H9 (cell line): ENCODE data around the gene PNPLA1. TPM values are rescaled to one million over a fixed set of nuclear protein-coding genes. Genes with fewer than 3 reads are reported as not detected.

Source experiments
- DNase-seq: peaks from one replicate; pipeline ENCODE4 v3.0.0-alpha.2; 2017
- H2AFZ ChIP-seq: one replicate; pipeline ENCODE4 v1.6.1; 2013; ENCODE audit warnings: mild to moderate bottlenecking, low read length, control low read depth, moderate library complexity
- H2AK5ac ChIP-seq: 2 replicates; pipeline ENCODE4 v1.6.1; 2013; ENCODE audit warnings: low read length, control low read depth, mixed read lengths; ENCODE audit not compliant: insufficient read length
- H2BK120ac ChIP-seq: one replicate; pipeline ENCODE4 v1.6.1; 2013; ENCODE audit warnings: low read depth, mild to moderate bottlenecking, low read length, control low read depth, inconsistent platforms; ENCODE audit not compliant: poor library complexity, severe bottlenecking
- H2BK12ac ChIP-seq: 2 replicates; pipeline ENCODE4 v1.6.1; 2013; ENCODE audit warnings: low read length, control low read depth, mixed read lengths, low read depth; ENCODE audit not compliant: insufficient read length
- H2BK15ac ChIP-seq: 2 replicates; pipeline ENCODE4 v1.6.1; 2013; ENCODE audit warnings: low read depth, low read length, control low read depth
- H2BK20ac ChIP-seq: one replicate; pipeline ENCODE4 v1.6.1; 2013; ENCODE audit warnings: low read depth, mild to moderate bottlenecking, low read length, control low read depth, inconsistent platforms; ENCODE audit not compliant: poor library complexity, severe bottlenecking
- H2BK5ac ChIP-seq: 2 replicates; pipeline ENCODE4 v1.6.1; 2013; ENCODE audit warnings: low read length, control low read depth, mixed read lengths; ENCODE audit not compliant: insufficient read length
- H3K14ac ChIP-seq: 2 replicates; pipeline ENCODE4 v1.6.1; 2013; ENCODE audit warnings: low read length, control low read depth; ENCODE audit not compliant: insufficient read depth
- H3K18ac ChIP-seq: 2 replicates; pipeline ENCODE4 v1.6.1; 2013; ENCODE audit warnings: low read depth, mild to moderate bottlenecking, mixed read lengths, low read length, control low read depth; ENCODE audit not compliant: insufficient read length
- H3K23ac ChIP-seq: 2 replicates; pipeline ENCODE4 v1.6.1; 2013; ENCODE audit warnings: low read length, control low read depth, mixed read lengths, low read depth; ENCODE audit not compliant: insufficient read length
- H3K23me2 ChIP-seq: 2 replicates; pipeline ENCODE4 v1.6.1; 2013; ENCODE audit warnings: low read depth, mild to moderate bottlenecking, mixed read lengths, low read length, control low read depth; ENCODE audit not compliant: insufficient read length, poor library complexity, severe bottlenecking
- H3K27ac ChIP-seq: 2 replicates; pipeline ENCODE4 v1.5.1; 2013; ENCODE audit warnings: low read length, control low read depth, mixed read lengths, low read depth; ENCODE audit not compliant: insufficient read length
- H3K27me3 ChIP-seq: 2 replicates; pipeline ENCODE4 v1.6.1; 2013; ENCODE audit warnings: low read length, control low read depth, inconsistent platforms; ENCODE audit not compliant: insufficient read depth
- H3K4ac ChIP-seq: 2 replicates; pipeline ENCODE4 v1.6.1; 2013; ENCODE audit warnings: low read depth, mild to moderate bottlenecking, control low read depth, inconsistent platforms, low read length, moderate library complexity
- H3K4me1 ChIP-seq: 2 replicates; pipeline ENCODE4 v1.6.1; 2013; ENCODE audit warnings: low read length, control low read depth, inconsistent platforms; ENCODE audit not compliant: insufficient read depth
- H3K4me2 ChIP-seq: 2 replicates; pipeline ENCODE4 v1.6.1; 2013; ENCODE audit warnings: low read length, control low read depth, mixed read lengths; ENCODE audit not compliant: insufficient read length, insufficient read depth
- H3K56ac ChIP-seq: 2 replicates; pipeline ENCODE4 v1.6.1; 2013; ENCODE audit warnings: low read depth, mild to moderate bottlenecking, mixed read lengths, low read length, control low read depth; ENCODE audit not compliant: insufficient read length
- H3K79me1 ChIP-seq: 2 replicates; pipeline ENCODE4 v1.6.1; 2013; ENCODE audit warnings: low read depth, mild to moderate bottlenecking, moderate library complexity, low read length, control low read depth, inconsistent platforms; ENCODE audit not compliant: insufficient read depth, poor library complexity, severe bottlenecking
- H3K79me2 ChIP-seq: 2 replicates; pipeline ENCODE4 v1.6.1; 2013; ENCODE audit warnings: low read length, control low read depth, inconsistent platforms; ENCODE audit not compliant: insufficient read depth
- H3K9ac ChIP-seq: 2 replicates; pipeline ENCODE4 v1.6.1; 2013; ENCODE audit warnings: low read length, control low read depth, mixed read lengths; ENCODE audit not compliant: insufficient read length; ENCODE audit errors: extremely low read depth
- H3K9me3 ChIP-seq: one replicate; pipeline ENCODE4 v1.6.1; 2013; ENCODE audit warnings: low read depth, low read length, inconsistent platforms; ENCODE audit not compliant: control insufficient read depth
- H3T11ph ChIP-seq: one replicate; pipeline ENCODE4 v1.6.1; 2013; ENCODE audit warnings: mild to moderate bottlenecking, low read length, control low read depth, inconsistent platforms
- H4K20me1 ChIP-seq: one replicate; pipeline ENCODE4 v1.6.1; 2013; ENCODE audit not compliant: control insufficient read depth, insufficient read length, insufficient read depth
- H4K5ac ChIP-seq: 2 replicates; pipeline ENCODE4 v1.6.1; 2013; ENCODE audit warnings: low read depth, mild to moderate bottlenecking, mixed read lengths, low read length, control low read depth; ENCODE audit not compliant: insufficient read length
- H4K8ac ChIP-seq: replicated peaks from 2 replicates; pipeline ENCODE4 v1.6.1; 2013; ENCODE audit warnings: low read length, control low read depth, mixed read lengths, low read depth; ENCODE audit not compliant: insufficient read length
- H4K91ac ChIP-seq: 2 replicates; pipeline ENCODE4 v1.6.1; 2013; ENCODE audit warnings: low read depth, mild to moderate bottlenecking, moderate library complexity, mixed read lengths, low read length, control low read depth; ENCODE audit not compliant: insufficient read length
- H3K27ac Mint-ChIP-seq, 3 experiments: 2 replicates in 2 of 3; 3 replicates in 1 of 3; pipeline ENCODE4 v1.8.0; 2020 to 2021; ENCODE audit warnings: mixed read lengths in 3 of 3, mild to moderate bottlenecking in 1 of 3, moderate library complexity in 1 of 3
- H3K27me3 Mint-ChIP-seq: 2 replicates; pipeline ENCODE4 v1.8.0; 2021; ENCODE audit warnings: low read depth, mild to moderate bottlenecking, moderate library complexity, mixed read lengths
- H3K36me3 Mint-ChIP-seq, 3 experiments: 2 replicates in 2 of 3; 3 replicates in 1 of 3; pipeline ENCODE4 v1.8.0; 2020 to 2021; ENCODE audit warnings: low read depth in 3 of 3, mixed read lengths in 3 of 3; ENCODE audit not compliant: insufficient read depth in 1 of 3
- H3K4me1 Mint-ChIP-seq, 2 experiments: 2 replicates each; pipeline ENCODE4 v1.8.0; 2020; ENCODE audit warnings: mixed read lengths in 2 of 2
- H3K4me3 Mint-ChIP-seq, 2 experiments: 2 replicates in 1 of 2; 3 replicates in 1 of 2; pipeline ENCODE4 v1.8.0; 2020 to 2021; ENCODE audit warnings: mild to moderate bottlenecking in 2 of 2, mixed read lengths in 2 of 2, moderate library complexity in 1 of 2
- H3K9me3 Mint-ChIP-seq, 2 experiments: 2 replicates in 1 of 2; 3 replicates in 1 of 2; pipeline ENCODE4 v1.8.0; 2020; ENCODE audit warnings: mild to moderate bottlenecking in 2 of 2, mixed read lengths in 2 of 2, moderate library complexity in 1 of 2
- WGBS: extraction: QIAGEN DNeasy Blood & Tissue Kit; methylation state at CpG from one replicate; pipeline ENCODE4 v1.1.7; 2013; ENCODE audit warnings: missing lambda C conversion rate, low lambda C conversion rate, mixed read lengths; ENCODE audit not compliant: insufficient read length; ENCODE audit errors: extremely low coverage; 5-methylcytosine and 5-hydroxymethylcytosine counted together
- total RNA-seq: library from RNA; stranded (reverse); gene quantifications from 2 replicates; pipeline ENCODE4 v1.2.1, GENCODE V29; 2021
- TF ChIP-seq, protein P1 (sequence below): fragments of 200-600 bp; sonication (generic); conservative IDR thresholded peaks from 3 replicates; pipeline ENCODE4 v1.8.0; 2021; ENCODE audit warnings: antibody characterized with exemption, mild to moderate bottlenecking

PNPLA1 gene
- total RNA-seq, 1 experiment from 2014 or later: 0.09 TPM

DNA sequence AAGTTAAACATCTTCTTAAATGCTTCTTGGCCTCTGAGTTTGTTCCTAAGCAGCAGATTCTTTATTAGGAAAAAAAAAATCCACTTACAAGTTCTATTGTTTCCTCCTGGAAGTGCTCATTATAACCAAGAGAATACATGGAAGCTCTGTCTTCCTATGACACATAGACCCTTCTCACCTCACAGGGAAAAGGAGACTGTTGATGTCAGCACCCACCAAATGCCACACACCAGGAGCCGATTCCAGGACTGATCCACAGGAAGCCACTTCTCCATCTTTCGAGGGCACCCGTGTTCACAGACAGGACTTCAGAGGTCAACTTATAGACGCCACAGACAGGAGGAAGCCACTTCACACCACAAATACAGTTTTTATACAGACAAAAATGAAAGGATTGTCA is 80.2 kb downstream of the PNPLA1 start:
- H4K91ac ChIP-seq: no peak overlapping the region
- no peak overlapping the region for H2AK5ac ChIP-seq
- no peak overlapping the region for H2BK12ac ChIP-seq
- Mint-ChIP-seq H3K36me3 (peaks cover 0 to 2% (median 0%) of the 10 kb centered on the region in 3 experiments; a peak in 2 of 7 replicates), H3K4me1 (peaks cover 0 to 3% of the 10 kb centered on the region in 2 experiments; a peak in 1 of 4 replicates), H3K27ac (no peak overlapping the region), H3K4me3 (no peak overlapping the region), H3K9me3 (peaks cover 2 to 3% of the 10 kb centered on the region in 2 experiments; a peak in 2 of 5 replicates), H3K27me3 (peaks cover 4% of the 10 kb centered on the region)
- H3K56ac ChIP-seq: no peak overlapping the region
- no peak overlapping the region for H3K18ac ChIP-seq
- no peak overlapping the region for H4K5ac ChIP-seq
- H3K4ac ChIP-seq: no peak overlapping the region
- no peaks in the 10 kb centered on the region for H3K27me3 ChIP-seq
- TF ChIP-seq, protein P1, sequence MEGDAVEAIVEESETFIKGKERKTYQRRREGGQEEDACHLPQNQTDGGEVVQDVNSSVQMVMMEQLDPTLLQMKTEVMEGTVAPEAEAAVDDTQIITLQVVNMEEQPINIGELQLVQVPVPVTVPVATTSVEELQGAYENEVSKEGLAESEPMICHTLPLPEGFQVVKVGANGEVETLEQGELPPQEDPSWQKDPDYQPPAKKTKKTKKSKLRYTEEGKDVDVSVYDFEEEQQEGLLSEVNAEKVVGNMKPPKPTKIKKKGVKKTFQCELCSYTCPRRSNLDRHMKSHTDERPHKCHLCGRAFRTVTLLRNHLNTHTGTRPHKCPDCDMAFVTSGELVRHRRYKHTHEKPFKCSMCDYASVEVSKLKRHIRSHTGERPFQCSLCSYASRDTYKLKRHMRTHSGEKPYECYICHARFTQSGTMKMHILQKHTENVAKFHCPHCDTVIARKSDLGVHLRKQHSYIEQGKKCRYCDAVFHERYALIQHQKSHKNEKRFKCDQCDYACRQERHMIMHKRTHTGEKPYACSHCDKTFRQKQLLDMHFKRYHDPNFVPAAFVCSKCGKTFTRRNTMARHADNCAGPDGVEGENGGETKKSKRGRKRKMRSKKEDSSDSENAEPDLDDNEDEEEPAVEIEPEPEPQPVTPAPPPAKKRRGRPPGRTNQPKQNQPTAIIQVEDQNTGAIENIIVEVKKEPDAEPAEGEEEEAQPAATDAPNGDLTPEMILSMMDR: no peak
- no peak overlapping the region; the same call in 1 of the 2 replicates for H3K14ac ChIP-seq
- H3K4me1 ChIP-seq: no peaks in the 10 kb centered on the region
- no peaks in the 10 kb centered on the region for H3K79me2 ChIP-seq
- H2BK5ac ChIP-seq: no peak overlapping the region
- no peaks in the 10 kb centered on the region for H3K9me3 ChIP-seq
- no peak overlapping the region for H2BK15ac ChIP-seq
- no peak overlapping the region for H3K23ac ChIP-seq
- no peaks in the 10 kb centered on the region for H4K20me1 ChIP-seq
- H3K4me2 ChIP-seq: no peak overlapping the region
- no peak overlapping the region for H3K9ac ChIP-seq
- no peak for DNase-seq
- no peak overlapping the region for H3T11ph ChIP-seq
- H2BK120ac ChIP-seq: no peak overlapping the region
- H3K79me1 ChIP-seq: no peaks in the 10 kb centered on the region
- H4K8ac ChIP-seq: no peak overlapping the region
- H2BK20ac ChIP-seq: no peak overlapping the region
- no peaks in the 10 kb centered on the region for H3K23me2 ChIP-seq
- no peak overlapping the region for H2AFZ ChIP-seq
- WGBS: no CpG with 5 or more reads among the region's 4 CpGs
- H3K27ac ChIP-seq: no peak overlapping the region
